ENCODE data around the gene PEPD.

DNA sequence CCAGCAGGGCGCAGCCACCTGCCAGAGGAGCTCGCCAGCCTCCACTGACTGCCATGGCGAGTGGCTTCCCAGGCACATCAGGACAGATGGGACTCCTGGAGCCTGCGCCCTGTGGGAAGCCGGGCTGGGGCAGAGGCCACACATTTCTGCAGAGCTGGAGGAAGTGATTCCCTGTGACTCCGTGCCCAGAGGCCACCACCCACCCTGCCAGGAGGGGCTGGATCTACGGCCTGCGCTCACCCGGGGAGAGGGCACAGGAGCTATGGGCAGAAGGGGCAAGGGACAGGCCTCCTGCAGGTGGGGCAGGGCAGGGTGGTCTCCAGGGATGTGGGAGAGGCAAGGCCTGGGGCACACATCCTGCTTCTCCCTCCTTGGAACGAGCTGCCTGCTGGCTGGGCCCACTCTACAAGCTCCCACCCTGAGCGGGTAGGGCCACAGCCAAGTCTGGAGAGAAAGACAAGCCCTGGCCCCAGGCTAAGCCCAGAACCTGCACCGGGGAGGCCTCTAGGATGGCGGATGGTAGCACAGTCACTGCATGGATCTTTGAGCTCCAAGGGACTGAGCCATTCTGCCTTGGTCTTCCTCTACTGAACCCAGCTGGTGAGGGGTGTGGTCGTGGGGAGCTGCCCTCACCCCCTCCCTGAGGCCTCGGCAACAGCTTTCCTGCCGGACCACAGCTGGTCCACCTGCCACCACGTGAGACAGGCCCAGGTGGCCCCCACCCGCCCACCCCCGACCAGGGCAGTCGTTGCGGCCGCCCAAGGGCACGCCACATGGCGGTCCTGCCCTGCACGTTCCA is 107.5 kb downstream of the PEPD start:
- TF ChIP-seq, protein P1, sequence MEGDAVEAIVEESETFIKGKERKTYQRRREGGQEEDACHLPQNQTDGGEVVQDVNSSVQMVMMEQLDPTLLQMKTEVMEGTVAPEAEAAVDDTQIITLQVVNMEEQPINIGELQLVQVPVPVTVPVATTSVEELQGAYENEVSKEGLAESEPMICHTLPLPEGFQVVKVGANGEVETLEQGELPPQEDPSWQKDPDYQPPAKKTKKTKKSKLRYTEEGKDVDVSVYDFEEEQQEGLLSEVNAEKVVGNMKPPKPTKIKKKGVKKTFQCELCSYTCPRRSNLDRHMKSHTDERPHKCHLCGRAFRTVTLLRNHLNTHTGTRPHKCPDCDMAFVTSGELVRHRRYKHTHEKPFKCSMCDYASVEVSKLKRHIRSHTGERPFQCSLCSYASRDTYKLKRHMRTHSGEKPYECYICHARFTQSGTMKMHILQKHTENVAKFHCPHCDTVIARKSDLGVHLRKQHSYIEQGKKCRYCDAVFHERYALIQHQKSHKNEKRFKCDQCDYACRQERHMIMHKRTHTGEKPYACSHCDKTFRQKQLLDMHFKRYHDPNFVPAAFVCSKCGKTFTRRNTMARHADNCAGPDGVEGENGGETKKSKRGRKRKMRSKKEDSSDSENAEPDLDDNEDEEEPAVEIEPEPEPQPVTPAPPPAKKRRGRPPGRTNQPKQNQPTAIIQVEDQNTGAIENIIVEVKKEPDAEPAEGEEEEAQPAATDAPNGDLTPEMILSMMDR (conservative IDR thresholded peaks at IDR 0.05 in 1 of 2, IDR thresholded peaks at IDR 0.05 in 1 of 2; ENCODE audit: extremely low read depth in 1 of 2, insufficient read depth in 1 of 2, low read depth in 1 of 2, low read length in 2 of 2) = no peak
- TF ChIP-seq EZH2 (IDR thresholded peaks at IDR 0.05; ENCODE audit: borderline replicate concordance, low read length) = no peak

All from mammary epithelial cell (primary cell).